Measurements from ENCODE around the gene MPZL1. TPM values are rescaled to one million over a fixed set of nuclear protein-coding genes. Genes with fewer than 3 reads are reported as not detected.

The MPZL1 gene
- total RNA-seq, 1 experiment from 2014 or later = 52.9 TPM

DNA sequence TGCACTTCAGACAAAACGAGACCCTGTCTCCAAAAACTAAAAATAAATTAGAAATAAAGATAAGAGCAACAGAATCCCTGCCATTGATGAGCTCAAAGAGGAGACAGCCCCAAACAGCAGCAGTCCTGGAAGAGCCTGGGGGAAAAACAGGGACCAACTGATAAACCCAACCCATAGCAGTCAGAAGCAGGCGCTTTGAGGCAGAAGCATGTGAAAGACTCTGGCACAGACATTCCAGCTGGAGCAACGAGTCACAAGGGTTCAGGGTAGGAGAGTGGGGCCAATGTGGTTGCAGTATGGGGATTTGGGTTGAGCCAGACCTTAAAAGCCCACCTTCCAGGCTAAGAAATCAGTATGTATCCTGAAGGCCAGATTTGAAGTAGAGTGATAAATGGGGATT, 78.5 kb downstream of the MPZL1 start (continued):
- TF ChIP-seq, protein P1, sequence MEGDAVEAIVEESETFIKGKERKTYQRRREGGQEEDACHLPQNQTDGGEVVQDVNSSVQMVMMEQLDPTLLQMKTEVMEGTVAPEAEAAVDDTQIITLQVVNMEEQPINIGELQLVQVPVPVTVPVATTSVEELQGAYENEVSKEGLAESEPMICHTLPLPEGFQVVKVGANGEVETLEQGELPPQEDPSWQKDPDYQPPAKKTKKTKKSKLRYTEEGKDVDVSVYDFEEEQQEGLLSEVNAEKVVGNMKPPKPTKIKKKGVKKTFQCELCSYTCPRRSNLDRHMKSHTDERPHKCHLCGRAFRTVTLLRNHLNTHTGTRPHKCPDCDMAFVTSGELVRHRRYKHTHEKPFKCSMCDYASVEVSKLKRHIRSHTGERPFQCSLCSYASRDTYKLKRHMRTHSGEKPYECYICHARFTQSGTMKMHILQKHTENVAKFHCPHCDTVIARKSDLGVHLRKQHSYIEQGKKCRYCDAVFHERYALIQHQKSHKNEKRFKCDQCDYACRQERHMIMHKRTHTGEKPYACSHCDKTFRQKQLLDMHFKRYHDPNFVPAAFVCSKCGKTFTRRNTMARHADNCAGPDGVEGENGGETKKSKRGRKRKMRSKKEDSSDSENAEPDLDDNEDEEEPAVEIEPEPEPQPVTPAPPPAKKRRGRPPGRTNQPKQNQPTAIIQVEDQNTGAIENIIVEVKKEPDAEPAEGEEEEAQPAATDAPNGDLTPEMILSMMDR (IDR thresholded peaks at IDR 0.05 in 2 of 3, conservative IDR thresholded peaks at IDR 0.05 in 1 of 3; ENCODE audit: borderline replicate concordance in 1 of 3, insufficient read depth in 1 of 3, low read depth in 2 of 3, low read length in 2 of 3) = no peak

DNA sequence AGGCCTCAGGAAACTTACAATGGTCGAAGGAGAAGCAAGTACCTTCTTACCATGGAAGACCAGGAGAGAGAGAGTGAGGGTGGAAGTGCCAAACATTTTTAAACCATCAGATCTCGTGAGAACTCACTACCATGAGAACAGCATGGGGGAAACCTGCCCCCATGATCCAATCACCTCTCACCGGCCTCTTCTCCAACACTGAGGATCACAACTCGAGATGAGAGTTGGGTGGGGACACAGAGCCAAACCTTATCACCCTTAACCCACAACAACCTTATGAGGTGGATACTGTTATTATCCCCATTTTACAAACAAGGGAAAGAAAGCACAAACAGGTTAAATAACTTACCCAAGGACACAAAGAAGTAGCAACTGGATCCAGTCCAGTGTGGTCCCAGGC, 80.5 kb downstream of the MPZL1 start:
- POLR2A ChIA-PET = no interaction called here
- Histone ChIP-seq H3K36me3 (ENCODE audit: control insufficient read depth in 1 of 2, insufficient read depth in 2 of 2, low read length in 2 of 2) (no peaks in the 10 kb centered on the region), H3K9ac (ENCODE audit: low read length) (no peak overlapping the region), H4K20me1 (ENCODE audit: insufficient read depth) (no peaks in the 10 kb centered on the region), H3K4me2 (ENCODE audit: low read length) (no peak overlapping the region), H3K9me2 (ENCODE audit: insufficient read depth) (no peaks in the 10 kb centered on the region), H3K4me1 (ENCODE audit: control insufficient read depth in 1 of 2, insufficient read depth in 2 of 2, low read length in 2 of 2) (peaks cover 0 to 7% of the 10 kb centered on the region in 2 experiments; a peak in 2 of 4 replicates), H3K27ac (ENCODE audit: low read depth, low read length) (no peak overlapping the region), H3K27me3 (ENCODE audit: insufficient read depth, low read length) (no peaks in the 10 kb centered on the region), H3K4me3 (replicated peaks in 1 of 2; ENCODE audit: low read depth in 1 of 2, low read length in 2 of 2) (no peak overlapping the region), H3K79me2 (ENCODE audit: insufficient read depth, low read length) (no peaks in the 10 kb centered on the region), H2AFZ (ENCODE audit: low read depth, low read length, poor library complexity, severe bottlenecking) (no peak overlapping the region), H3K9me3 (ENCODE audit: control insufficient read depth in 1 of 2, insufficient read depth in 1 of 2, low read depth in 1 of 2, low read length in 2 of 2) (no peaks in the 10 kb centered on the region)
- DNase-seq (ENCODE audit: low read depth, low spot score) = no peak
- TF ChIP-seq JUND (IDR thresholded peaks at IDR 0.05) = no peak
- TF ChIP-seq, protein P2, sequence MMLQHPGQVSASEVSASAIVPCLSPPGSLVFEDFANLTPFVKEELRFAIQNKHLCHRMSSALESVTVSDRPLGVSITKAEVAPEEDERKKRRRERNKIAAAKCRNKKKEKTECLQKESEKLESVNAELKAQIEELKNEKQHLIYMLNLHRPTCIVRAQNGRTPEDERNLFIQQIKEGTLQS (IDR thresholded peaks at IDR 0.05) = no peak
- TF ChIP-seq FOSL1 (IDR thresholded peaks at IDR 0.05; ENCODE audit: low read depth) = no peak
- TF ChIP-seq YY1 (IDR thresholded peaks at IDR 0.05; ENCODE audit: extremely low read depth, insufficient replicate concordance, low read depth, low read length) = no peak
- TF ChIP-seq, protein P1 (IDR thresholded peaks at IDR 0.05 in 2 of 3, conservative IDR thresholded peaks at IDR 0.05 in 1 of 3; ENCODE audit: borderline replicate concordance in 1 of 3, insufficient read depth in 1 of 3, low read depth in 2 of 3, low read length in 2 of 3) = no peak
- no peak for TF ChIP-seq TCF7L2 (IDR thresholded peaks at IDR 0.05; ENCODE audit: borderline replicate concordance, extremely low read depth, insufficient read depth, insufficient read length)
- TF ChIP-seq, protein P3, sequence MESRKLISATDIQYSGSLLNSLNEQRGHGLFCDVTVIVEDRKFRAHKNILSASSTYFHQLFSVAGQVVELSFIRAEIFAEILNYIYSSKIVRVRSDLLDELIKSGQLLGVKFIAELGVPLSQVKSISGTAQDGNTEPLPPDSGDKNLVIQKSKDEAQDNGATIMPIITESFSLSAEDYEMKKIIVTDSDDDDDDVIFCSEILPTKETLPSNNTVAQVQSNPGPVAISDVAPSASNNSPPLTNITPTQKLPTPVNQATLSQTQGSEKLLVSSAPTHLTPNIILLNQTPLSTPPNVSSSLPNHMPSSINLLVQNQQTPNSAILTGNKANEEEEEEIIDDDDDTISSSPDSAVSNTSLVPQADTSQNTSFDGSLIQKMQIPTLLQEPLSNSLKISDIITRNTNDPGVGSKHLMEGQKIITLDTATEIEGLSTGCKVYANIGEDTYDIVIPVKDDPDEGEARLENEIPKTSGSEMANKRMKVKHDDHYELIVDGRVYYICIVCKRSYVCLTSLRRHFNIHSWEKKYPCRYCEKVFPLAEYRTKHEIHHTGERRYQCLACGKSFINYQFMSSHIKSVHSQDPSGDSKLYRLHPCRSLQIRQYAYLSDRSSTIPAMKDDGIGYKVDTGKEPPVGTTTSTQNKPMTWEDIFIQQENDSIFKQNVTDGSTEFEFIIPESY (IDR thresholded peaks at IDR 0.05; ENCODE audit: extremely low read depth, insufficient replicate concordance, low read length) = no peak
- no peak for TF ChIP-seq ZNF274 (IDR thresholded peaks at IDR 0.05; ENCODE audit: low read depth, low read length)
- no peak for TF ChIP-seq SP1 (IDR thresholded peaks at IDR 0.05; ENCODE audit: low read depth)
- TF ChIP-seq EGR1 (IDR thresholded peaks at IDR 0.05; ENCODE audit: low read depth) = no peak
- no peak for TF ChIP-seq CEBPB (IDR thresholded peaks at IDR 0.05; ENCODE audit: low read depth)
- no peak for TF ChIP-seq POLR2AphosphoS5 (IDR thresholded peaks at IDR 0.05; ENCODE audit: low read depth, low read length)
- TF ChIP-seq, protein P4, sequence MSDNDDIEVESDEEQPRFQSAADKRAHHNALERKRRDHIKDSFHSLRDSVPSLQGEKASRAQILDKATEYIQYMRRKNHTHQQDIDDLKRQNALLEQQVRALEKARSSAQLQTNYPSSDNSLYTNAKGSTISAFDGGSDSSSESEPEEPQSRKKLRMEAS (IDR thresholded peaks at IDR 0.05) = no peak
- no peak for TF ChIP-seq POLR2A (IDR thresholded peaks at IDR 0.05; ENCODE audit: borderline replicate concordance, extremely low read depth, insufficient read depth, insufficient read length)
- TF ChIP-seq EZH2 (IDR thresholded peaks at IDR 0.05) = no peak
- CTCF ChIA-PET = no interaction called here
- intact Hi-C loops (cut with micrococcal nuclease) = loop anchor here (5.0 kb wide), 1 partner anchor 200 kb away; no protein-coding TSS in a partner anchor
- BruUV-seq (replicated peaks) = no TSS peak
- RAD21 ChIA-PET (ENCODE audit: low non-redundant PET in 1 of 2, low total read pairs in 2 of 2, uncharacterized antibody in 2 of 2, unreplicated experiment in 2 of 2) = no interaction called here
- ATAC-seq = no peak
